PFSK-1 (cell line): ENCODE data around the gene BANP.

ENCODE experiments used
- FOXP2 ChIP-seq: optimal IDR thresholded peaks from 2 replicates; pipeline ENCODE3; 2011; ENCODE audit warnings: borderline replicate concordance, control low read depth, inconsistent platforms; ENCODE audit not compliant: insufficient read depth; ENCODE audit errors: extremely low read length, extremely low read depth
- POLR2AphosphoS5 ChIP-seq: IDR thresholded peaks from 2 replicates; pipeline ENCODE4 v1.6.1; 2012; ENCODE audit warnings: low read depth, mild to moderate bottlenecking, control low read depth, low read length, moderate library complexity
- REST ChIP-seq, 2 experiments: IDR thresholded peaks; 2 replicates each; pipeline versions ENCODE4 v1.6.1 to v1.8.0; 2011 to 2012; ENCODE audit warnings: low read depth in 2 of 2, low read length in 2 of 2, control low read depth in 1 of 2, inconsistent platforms in 1 of 2, mild to moderate bottlenecking in 1 of 2, moderate library complexity in 1 of 2; ENCODE audit not compliant: insufficient read depth in 1 of 2
- SIN3A ChIP-seq: IDR thresholded peaks from 2 replicates; pipeline ENCODE4 v1.6.1; 2012; ENCODE audit warnings: mild to moderate bottlenecking, low read length, moderate library complexity, borderline replicate concordance; ENCODE audit not compliant: insufficient read depth
- TAF1 ChIP-seq: IDR thresholded peaks from 2 replicates; pipeline ENCODE4 v1.6.1; 2012; ENCODE audit warnings: low read length, control low read depth, borderline replicate concordance; ENCODE audit not compliant: insufficient read depth

DNA sequence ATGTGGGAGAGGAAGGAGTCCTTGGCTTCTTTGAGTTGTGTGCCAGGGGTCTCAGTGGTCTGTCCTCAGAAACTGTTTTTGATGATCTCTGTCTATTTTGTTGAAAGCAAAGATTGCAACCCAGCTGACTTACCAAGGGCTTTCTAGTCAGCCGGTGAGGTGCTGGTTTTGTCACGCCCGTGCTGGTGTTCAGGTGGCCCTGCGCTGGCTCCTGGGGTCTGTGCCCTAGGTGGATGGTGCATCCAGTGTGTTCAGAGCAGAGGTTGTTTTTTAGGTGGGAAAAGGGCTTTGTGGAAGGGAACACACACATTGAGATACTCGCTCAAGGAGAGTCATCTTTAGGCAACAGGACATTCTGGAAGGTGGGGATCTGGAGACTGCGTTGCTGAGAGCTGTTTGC is 51.0 kb downstream of the BANP start:
- TF ChIP-seq REST (IDR thresholded peaks at IDR 0.05; ENCODE audit: insufficient read depth in 1 of 2, low read depth in 2 of 2, low read length in 2 of 2) (no peak), POLR2AphosphoS5 (no peak), FOXP2 (no peak), TAF1 (no peak), SIN3A (no peak)
